Measurements from ENCODE around the gene GALR1.

Gene GALR1

GRCh38 chr18:77321823-77322805 lies 72.5 kb downstream of the GALR1 start:
- DNase-seq (ENCODE audit: low read depth, low spot score), result no peak

GRCh38 chr18:77323640-77324299 lies 74.1 kb downstream of the GALR1 start:
- DNase-seq (ENCODE audit: low read depth, low spot score), result no peak

Measured in smooth muscle cell of the brain vasculature (primary cell).